T-helper 2 cell (primary cell): Measurements from ENCODE around the gene AHRR.
A peak's percentile ranks its signal among the peaks of the same experiment; 100 is the strongest.

Experiments used
- DNase-seq, 5 experiments: peaks; one replicate each; pipeline versions ENCODE4 v3.0.0 to v3.0.0-alpha.2; 2012 to 2022

AHRR gene

GRCh38 chr5:464446-464842 lies 142.9 kb downstream of the AHRR start:
- DNase-seq = no peak

- DNase-seq = no peak
Observed at GRCh38 chr5:464843-465590, 143.5 kb downstream of the AHRR start.

- no peak for DNase-seq
Observed at GRCh38 chr5:465591-466403, 144.3 kb downstream of the AHRR start.

GRCh38 chr5:466661-467310 lies 145.3 kb downstream of the AHRR start:
- DNase-seq = peak in 1 of 5 experiments; percentile 7

GRCh38 chr5:468401-468800 lies 146.9 kb downstream of the AHRR start:
- no peak for DNase-seq

GRCh38 chr5:469752-470483 lies 148.4 kb downstream of the AHRR start:
- DNase-seq = peak in 1 of 5 experiments; percentile 1

GRCh38 chr5:470961-471749 lies 149.6 kb downstream of the AHRR start:
- peak in 1 of 5 experiments; percentile 4 for DNase-seq

GRCh38 chr5:471750-472058 lies 150.2 kb downstream of the AHRR start:
- no peak for DNase-seq

- peak in 2 of 5 experiments; percentile 13 to 34 for DNase-seq
Observed at GRCh38 chr5:472076-472655, 150.7 kb downstream of the AHRR start.

GRCh38 chr5:472656-473550 lies 151.4 kb downstream of the AHRR start:
- peak; percentile 78 to 93 (median 84) for DNase-seq

- peak in 2 of 5 experiments; percentile 8 to 44 for DNase-seq
Observed at GRCh38 chr5:473551-474192, 152.2 kb downstream of the AHRR start.

- peak in 1 of 5 experiments; percentile 2 for DNase-seq
Observed at GRCh38 chr5:474232-474839, 152.8 kb downstream of the AHRR start.

GRCh38 chr5:474840-475661 lies 153.5 kb downstream of the AHRR start:
- peak in 2 of 5 experiments; percentile 9 to 29 for DNase-seq

- no peak for DNase-seq
Observed at GRCh38 chr5:475704-476101, 154.2 kb downstream of the AHRR start.

GRCh38 chr5:476102-476813 lies 154.7 kb downstream of the AHRR start:
- DNase-seq = no peak

GRCh38 chr5:476814-477175 lies 155.3 kb downstream of the AHRR start:
- no peak for DNase-seq

GRCh38 chr5:477247-477646 lies 155.7 kb downstream of the AHRR start:
- DNase-seq = no peak

GRCh38 chr5:477871-478270 lies 156.4 kb downstream of the AHRR start:
- DNase-seq = no peak
